Neural cell (in vitro differentiated cells): ENCODE data around the gene PFDN6. TPM values are rescaled to one million over a fixed set of nuclear protein-coding genes. Genes with fewer than 3 reads are reported as not detected.
A peak's percentile ranks its signal among the peaks of the same experiment; 100 is the strongest.

Experiments
- H2AFZ ChIP-seq: fragments of 200-600, 300-800 bp; sonication (generic), shearing (Covaris generic); 2 replicates; pipeline ENCODE4 v1.6.0; 2014; ENCODE audit warnings: low read depth, mild to moderate bottlenecking, antibody characterized with exemption, low read length, moderate library complexity
- H3F3A ChIP-seq: fragments of 200-600 bp; shearing (Covaris generic); 2 replicates; pipeline ENCODE4 v1.6.1; 2016; ENCODE audit warnings: mild to moderate bottlenecking, moderate library complexity, mixed read lengths, antibody characterized with exemption, low read length; ENCODE audit not compliant: insufficient read depth, poor library complexity, severe bottlenecking
- H3K27ac ChIP-seq: fragments of 200-600, 300-800 bp; sonication (generic), shearing (Covaris generic); 2 replicates; pipeline ENCODE4 v1.5.1; 2014; ENCODE audit warnings: mild to moderate bottlenecking, low read length, moderate library complexity
- H3K27me3 ChIP-seq: fragments of 300-800, 200-600 bp; sonication (generic), shearing (Covaris generic); 2 replicates; pipeline ENCODE4 v1.6.0; 2014; ENCODE audit warnings: mild to moderate bottlenecking, low read depth, low read length, moderate library complexity; ENCODE audit not compliant: insufficient read depth
- H3K36me3 ChIP-seq: fragments of 300-800, 200-600 bp; sonication (generic), shearing (Covaris generic); 2 replicates; pipeline ENCODE4 v1.5.1; 2014; ENCODE audit warnings: mild to moderate bottlenecking, antibody characterized with exemption, low read length, moderate library complexity; ENCODE audit not compliant: insufficient read depth
- H3K4me2 ChIP-seq: fragments of 300-800, 200-600 bp; sonication (generic), shearing (Covaris generic); 2 replicates; pipeline ENCODE4 v1.6.0; 2014; ENCODE audit warnings: mild to moderate bottlenecking, low read length
- H3K4me3 ChIP-seq: fragments of 300-800, 200-600 bp; sonication (generic), shearing (Covaris generic); 2 replicates; pipeline ENCODE4 v1.5.1; 2014; ENCODE audit warnings: mild to moderate bottlenecking, low read length, moderate library complexity
- H3K79me2 ChIP-seq: fragments of 200-600 bp; shearing (Covaris generic); replicated peaks from 2 replicates; pipeline ENCODE4 v1.6.0; 2014; ENCODE audit warnings: mild to moderate bottlenecking, low read length, moderate library complexity; ENCODE audit not compliant: insufficient read depth
- H3K9ac ChIP-seq: fragments of 300-800, 200-600 bp; sonication (generic), shearing (Covaris generic); 2 replicates; pipeline ENCODE4 v1.6.1; 2016; ENCODE audit warnings: mild to moderate bottlenecking, low read length, mixed read lengths
- H3K9me2 ChIP-seq: fragments of 200-600 bp; shearing (Covaris generic); 2 replicates; pipeline ENCODE4 v1.6.1; 2016; ENCODE audit warnings: mild to moderate bottlenecking, low read length, mixed read lengths; ENCODE audit not compliant: insufficient read depth
- H3K9me3 ChIP-seq: fragments of 200-600, 300-800 bp; sonication (generic), shearing (Covaris generic); 2 replicates; pipeline ENCODE4 v1.6.1; 2016; ENCODE audit warnings: mild to moderate bottlenecking, mixed run types, low read length, moderate library complexity, mixed read lengths
- H4K20me1 ChIP-seq: fragments of 200-600 bp; shearing (Covaris generic); 2 replicates; pipeline ENCODE4 v1.6.1; 2016; ENCODE audit warnings: mild to moderate bottlenecking, mixed run types; ENCODE audit not compliant: insufficient read depth
- MXI1 ChIP-seq: fragments of 450-650 bp; conservative IDR thresholded peaks from 2 replicates; pipeline ENCODE4 v1.6.1; 2014; ENCODE audit warnings: antibody characterized with exemption, mild to moderate bottlenecking; ENCODE audit not compliant: poor library complexity, severe bottlenecking
- POLR2AphosphoS5 ChIP-seq: IDR thresholded peaks from 2 replicates; pipeline ENCODE4 v1.6.1; 2012
- SMC3 ChIP-seq: fragments of 450-650 bp; conservative IDR thresholded peaks from 2 replicates; pipeline ENCODE4 v1.6.1; 2014; ENCODE audit warnings: antibody characterized with exemption, mild to moderate bottlenecking, moderate library complexity; ENCODE audit not compliant: poor library complexity
- TAF1 ChIP-seq: IDR thresholded peaks from 2 replicates; pipeline ENCODE4 v1.6.1; 2012; ENCODE audit warnings: low read depth
- polyA plus RNA-seq: library from polyadenylated mRNA; depleted of rRNA; stranded (reverse); fragments of >200 nt; gene quantifications from 2 replicates; pipeline ENCODE4 v1.2.3, GENCODE V29; 2014
- TF ChIP-seq, protein P1 (sequence below): fragments of 450-650 bp; IDR thresholded peaks from 2 replicates; pipeline ENCODE4 v1.5.1; 2014; ENCODE audit warnings: antibody characterized with exemption, mild to moderate bottlenecking, moderate library complexity; ENCODE audit not compliant: poor library complexity, severe bottlenecking

The PFDN6 gene
- polyA plus RNA-seq, 1 donor from 2014 or later: 109 TPM

DNA sequence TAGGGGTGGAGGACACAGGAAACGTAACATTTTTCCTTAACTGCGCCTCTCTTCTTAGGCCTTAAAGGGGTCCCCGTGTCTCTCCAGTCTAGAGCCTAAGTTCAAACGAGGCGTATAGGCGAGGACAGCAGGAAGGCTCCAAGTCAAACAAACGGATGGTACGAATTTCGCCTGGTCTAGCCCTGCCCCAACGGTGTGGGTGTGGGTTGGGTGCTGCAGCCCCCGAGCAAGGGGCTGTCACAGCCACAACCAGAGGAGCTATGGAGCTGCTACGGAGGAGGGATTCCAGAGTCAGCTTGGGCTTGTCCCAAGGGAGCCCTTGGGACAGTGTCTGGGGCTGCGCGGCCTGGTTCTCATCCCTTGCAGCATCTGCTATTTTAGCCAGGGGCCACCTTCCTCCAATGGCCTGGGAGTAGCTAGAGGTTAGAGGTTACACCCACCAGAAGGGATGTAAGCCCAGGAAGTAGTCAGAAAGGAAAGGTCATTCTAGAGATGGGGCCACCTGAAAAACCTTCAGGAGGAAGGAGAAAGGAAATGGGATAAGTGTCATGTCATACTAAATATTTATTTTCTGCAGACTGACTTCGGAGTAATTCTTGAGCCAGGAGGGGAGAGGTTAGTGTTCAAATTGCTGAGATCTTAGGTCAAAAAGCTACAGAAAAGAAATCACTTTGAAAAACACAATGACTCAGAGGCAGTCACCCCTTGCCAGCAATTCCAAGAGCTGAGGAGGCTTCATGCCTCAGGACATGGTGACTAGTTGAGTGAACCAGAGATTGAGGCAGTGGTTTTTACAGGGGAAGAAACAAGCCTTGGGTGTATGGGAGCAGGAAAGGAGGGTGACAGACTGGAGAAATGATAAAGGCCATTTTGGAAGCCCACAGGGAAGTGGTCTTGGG, 39.4 kb upstream of the PFDN6 start:
- Histone ChIP-seq H3F3A (peaks cover 5% of the 10 kb centered on the region), H3K27me3 (no peaks in the 10 kb centered on the region), H3K9ac (peak overlapping the region; percentile 73), H3K27ac (peak overlapping the region; percentile 76), H2AFZ (peak overlapping the region; percentile 76), H3K4me3 (peak overlapping the region; percentile 72), H4K20me1 (no peaks in the 10 kb centered on the region), H3K36me3 (no peaks in the 10 kb centered on the region), H3K9me2 (no peaks in the 10 kb centered on the region), H3K79me2 (no peaks in the 10 kb centered on the region), H3K4me2 (peak overlapping the region; percentile 49), H3K9me3 (no peaks in the 10 kb centered on the region)
- TF ChIP-seq TAF1 (peak; percentile 10), SMC3 (no peak)
- TF ChIP-seq, protein P1, sequence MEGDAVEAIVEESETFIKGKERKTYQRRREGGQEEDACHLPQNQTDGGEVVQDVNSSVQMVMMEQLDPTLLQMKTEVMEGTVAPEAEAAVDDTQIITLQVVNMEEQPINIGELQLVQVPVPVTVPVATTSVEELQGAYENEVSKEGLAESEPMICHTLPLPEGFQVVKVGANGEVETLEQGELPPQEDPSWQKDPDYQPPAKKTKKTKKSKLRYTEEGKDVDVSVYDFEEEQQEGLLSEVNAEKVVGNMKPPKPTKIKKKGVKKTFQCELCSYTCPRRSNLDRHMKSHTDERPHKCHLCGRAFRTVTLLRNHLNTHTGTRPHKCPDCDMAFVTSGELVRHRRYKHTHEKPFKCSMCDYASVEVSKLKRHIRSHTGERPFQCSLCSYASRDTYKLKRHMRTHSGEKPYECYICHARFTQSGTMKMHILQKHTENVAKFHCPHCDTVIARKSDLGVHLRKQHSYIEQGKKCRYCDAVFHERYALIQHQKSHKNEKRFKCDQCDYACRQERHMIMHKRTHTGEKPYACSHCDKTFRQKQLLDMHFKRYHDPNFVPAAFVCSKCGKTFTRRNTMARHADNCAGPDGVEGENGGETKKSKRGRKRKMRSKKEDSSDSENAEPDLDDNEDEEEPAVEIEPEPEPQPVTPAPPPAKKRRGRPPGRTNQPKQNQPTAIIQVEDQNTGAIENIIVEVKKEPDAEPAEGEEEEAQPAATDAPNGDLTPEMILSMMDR: no peak

DNA sequence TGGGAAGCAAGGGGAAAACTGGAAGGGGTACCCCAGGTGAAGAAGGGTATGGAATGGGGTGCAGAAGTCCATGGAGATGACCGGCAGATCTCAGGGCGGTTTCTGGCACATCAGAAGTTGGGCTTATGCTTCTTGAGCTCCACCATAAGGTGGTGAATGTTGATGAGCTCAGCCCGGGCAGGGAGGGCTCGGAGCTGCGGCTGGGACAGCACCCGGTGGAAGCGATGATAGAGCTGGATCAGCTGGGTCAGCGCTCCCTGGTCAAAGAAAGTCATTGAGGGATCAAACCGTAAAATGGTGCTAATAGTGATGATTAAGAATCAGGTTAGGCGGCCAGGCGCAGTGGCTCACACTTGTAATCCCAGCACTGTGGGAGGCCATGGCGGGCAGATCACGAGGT, 38.7 kb upstream of the PFDN6 start:
- TF ChIP-seq MXI1: no peak
- no peak for TF ChIP-seq POLR2AphosphoS5
- TF ChIP-seq, protein P1: no peak
- Histone ChIP-seq H3K9me3 (no peaks in the 10 kb centered on the region), H4K20me1 (no peaks in the 10 kb centered on the region)

DNA sequence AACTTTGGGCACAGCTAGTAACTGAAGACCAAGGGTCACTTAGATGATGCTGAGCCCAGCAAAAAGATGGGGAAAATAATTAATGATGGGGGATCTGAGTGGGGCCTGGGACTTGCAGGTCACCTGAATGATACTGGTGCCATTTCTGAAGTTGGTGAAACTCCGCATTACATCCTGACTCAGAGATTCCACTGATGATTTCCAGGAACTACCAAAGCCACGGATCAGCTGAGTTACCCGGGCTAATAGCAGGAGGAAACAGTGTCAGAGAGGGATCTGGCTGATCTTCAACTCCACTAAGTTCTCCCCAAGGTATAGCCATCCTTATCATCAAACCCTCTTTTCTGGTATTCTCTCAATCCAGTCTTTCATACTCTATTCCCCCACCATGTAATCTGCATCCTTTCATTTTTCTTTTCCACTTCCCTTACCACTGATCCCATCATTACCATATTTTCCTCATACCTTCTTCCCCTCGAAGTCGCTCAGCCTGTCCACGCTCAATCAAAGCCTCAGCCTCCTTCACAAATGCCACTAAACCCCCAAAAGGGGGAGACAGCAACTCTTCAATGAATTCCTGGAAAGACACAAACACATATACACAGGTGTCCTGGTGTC, 37.9 kb upstream of the PFDN6 start:
- H3K9me2 ChIP-seq: no peaks in the 10 kb centered on the region
- no peak overlapping the region for H3K4me2 ChIP-seq
- TF ChIP-seq POLR2AphosphoS5: no peak
- TF ChIP-seq, protein P1: no peak
- no peak for TF ChIP-seq TAF1
- TF ChIP-seq MXI1: no peak
- H4K20me1 ChIP-seq: no peaks in the 10 kb centered on the region
- H3K9me3 ChIP-seq: no peaks in the 10 kb centered on the region
- no peaks in the 10 kb centered on the region for H3K79me2 ChIP-seq
- no peak overlapping the region for H3K4me3 ChIP-seq
- H3K27ac ChIP-seq: no peak overlapping the region
- H3K9ac ChIP-seq: no peak overlapping the region
- H2AFZ ChIP-seq: no peak overlapping the region
- H3K27me3 ChIP-seq: no peaks in the 10 kb centered on the region
- H3F3A ChIP-seq: peaks cover 5% of the 10 kb centered on the region
- H3K36me3 ChIP-seq: no peaks in the 10 kb centered on the region

More for the DNA sequence above, 38.7 kb upstream of the PFDN6 start:
- no peak overlapping the region for H3K9ac ChIP-seq
- H3K27me3 ChIP-seq: no peaks in the 10 kb centered on the region
- H3F3A ChIP-seq: peaks cover 5% of the 10 kb centered on the region
- no peaks in the 10 kb centered on the region for H3K36me3 ChIP-seq
- H3K79me2 ChIP-seq: no peaks in the 10 kb centered on the region
- H3K4me2 ChIP-seq: no peak overlapping the region
- no peak overlapping the region for H2AFZ ChIP-seq
- H3K9me2 ChIP-seq: no peaks in the 10 kb centered on the region
- H3K4me3 ChIP-seq: no peak overlapping the region
- no peak overlapping the region for H3K27ac ChIP-seq
